Karpas-422 (cell line): ENCODE results near the gene STRN3. TPM values are rescaled to one million over a fixed set of nuclear protein-coding genes. Genes with fewer than 3 reads are reported as not detected.

ENCODE experiments used
- DNase-seq: peaks from one replicate; pipeline ENCODE4 v3.0.0-alpha.2; 2015
- H2AFZ ChIP-seq: fragments of 200-600 bp; sonication (generic); 2 replicates; pipeline ENCODE4 v1.6.1; 2014; ENCODE audit warnings: antibody characterized with exemption, low read length, mixed read lengths
- H3K27ac ChIP-seq: fragments of 200-600 bp; sonication (generic); 2 replicates; pipeline ENCODE4 v1.5.1; 2014; ENCODE audit warnings: mild to moderate bottlenecking, low read length, moderate library complexity
- H3K27me3 ChIP-seq: fragments of 200-600 bp; sonication (generic); 2 replicates; pipeline ENCODE4 v1.6.1; 2014; ENCODE audit warnings: low read length, mixed read lengths
- H3K36me3 ChIP-seq: fragments of 200-600 bp; sonication (generic); 2 replicates; pipeline ENCODE4 v1.6.1; 2014; ENCODE audit warnings: low read length, mixed read lengths; ENCODE audit not compliant: insufficient read depth
- H3K4me1 ChIP-seq: fragments of 200-600 bp; sonication (generic); 2 replicates; pipeline ENCODE4 v1.6.1; 2014; ENCODE audit warnings: mild to moderate bottlenecking, low read length, mixed read lengths
- H3K4me2 ChIP-seq: fragments of 200-600 bp; sonication (generic); 2 replicates; pipeline ENCODE4 v1.6.1; 2014; ENCODE audit warnings: low read length, low read depth, mild to moderate bottlenecking; ENCODE audit not compliant: poor library complexity, severe bottlenecking
- H3K4me3 ChIP-seq: fragments of 200-600 bp; sonication (generic); 2 replicates; pipeline ENCODE4 v1.5.1; 2014; ENCODE audit warnings: mild to moderate bottlenecking, antibody characterized with exemption, low read length, mixed read lengths
- H3K79me2 ChIP-seq: fragments of 200-600 bp; sonication (generic); 2 replicates; pipeline ENCODE4 v1.6.1; 2014; ENCODE audit warnings: mild to moderate bottlenecking, low read length, mixed read lengths
- H3K9ac ChIP-seq: fragments of 200-600 bp; sonication (generic); 2 replicates; pipeline ENCODE4 v1.6.0; 2014; ENCODE audit warnings: low read length
- H3K9me2 ChIP-seq: fragments of 200-600 bp; sonication (generic), shearing (Covaris generic); replicated peaks from 2 replicates; pipeline ENCODE4 v1.6.0; 2014; ENCODE audit warnings: mild to moderate bottlenecking, low read length, moderate library complexity; ENCODE audit not compliant: insufficient read depth
- H3K9me3 ChIP-seq: fragments of 300-700, 200-600 bp; sonication (generic); 2 replicates; pipeline ENCODE4 v1.6.1; 2014; ENCODE audit warnings: low read length, mixed read lengths
- H4K20me1 ChIP-seq: fragments of 200-600 bp; sonication (generic); 2 replicates; pipeline ENCODE4 v1.6.1; 2014; ENCODE audit warnings: mild to moderate bottlenecking, antibody characterized with exemption, low read length, low read depth; ENCODE audit not compliant: insufficient read depth
- total RNA-seq: library from RNA; depleted of rRNA; stranded (reverse); fragments of >200 nt; shearing (Covaris generic); gene quantifications from 2 replicates; pipeline ENCODE4 v1.2.3, GENCODE V29; 2014; ENCODE audit warnings: low replicate concordance

STRN3 gene
- total RNA-seq, 1 experiment from 2014 or later, result 59.0 TPM

DNA sequence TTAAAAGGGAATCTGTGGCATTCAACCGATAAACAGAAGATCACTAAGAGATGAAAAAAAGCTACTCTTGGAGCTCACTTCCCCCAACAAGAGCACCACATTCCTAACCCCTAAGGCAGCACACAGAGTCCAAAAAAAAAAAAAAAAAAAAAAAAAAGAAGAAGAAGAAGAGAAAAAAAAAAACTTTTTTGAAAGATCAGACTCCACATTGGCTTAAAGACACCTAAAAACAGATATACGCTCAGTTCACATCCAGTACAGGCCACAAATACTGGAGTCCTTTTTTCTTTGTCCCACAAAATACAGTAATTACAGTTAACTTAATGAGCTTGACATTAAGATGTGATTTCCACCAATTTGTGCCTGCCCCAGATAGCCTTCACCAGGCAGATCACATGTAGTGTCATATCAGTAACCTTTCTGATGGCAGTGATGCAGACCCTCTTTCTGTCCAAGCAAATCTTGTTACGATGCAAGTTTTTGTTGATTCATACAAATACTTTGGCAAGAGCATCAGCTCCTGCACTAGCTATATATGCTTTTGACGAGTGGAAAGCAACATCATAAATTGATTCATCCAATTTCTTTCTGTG is 131.2 kb downstream of the STRN3 start:
- no peak for DNase-seq
- no peak overlapping the region for H2AFZ ChIP-seq
- H3K9ac ChIP-seq, result no peak overlapping the region
- H3K4me1 ChIP-seq, result peaks cover 9% of the 10 kb centered on the region; the same call in 1 of the 2 replicates
- peaks cover 28% of the 10 kb centered on the region; the same call in 1 of the 2 replicates for H3K36me3 ChIP-seq
- no peak overlapping the region for H3K27ac ChIP-seq
- no peak overlapping the region for H3K4me2 ChIP-seq
- no peaks in the 10 kb centered on the region for H3K9me2 ChIP-seq
- H3K4me3 ChIP-seq, result no peak overlapping the region
- no peaks in the 10 kb centered on the region for H3K27me3 ChIP-seq
- no peaks in the 10 kb centered on the region for H3K9me3 ChIP-seq
- no peaks in the 10 kb centered on the region for H4K20me1 ChIP-seq
- H3K79me2 ChIP-seq, result peaks cover 22% of the 10 kb centered on the region

DNA sequence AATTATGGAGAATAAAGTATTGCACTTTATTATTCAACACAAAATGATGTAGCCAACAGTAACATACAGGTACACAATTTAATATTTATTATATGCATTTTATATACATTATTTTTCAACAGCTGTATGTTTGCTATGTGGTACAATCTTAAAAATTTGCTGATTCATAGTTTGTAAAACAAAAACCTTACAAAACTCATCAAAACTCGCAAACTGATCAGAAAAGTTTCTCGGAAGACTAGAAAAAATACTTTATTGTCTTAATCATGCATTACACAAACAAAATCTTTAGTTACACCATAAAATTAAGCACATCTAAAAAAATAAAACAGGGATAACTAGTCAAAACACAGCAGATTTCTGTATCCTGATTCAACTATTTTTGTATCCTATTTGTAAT is 132.4 kb downstream of the STRN3 start:
- no peak overlapping the region for H3K9ac ChIP-seq
- H3K4me3 ChIP-seq, result no peak overlapping the region
- no peaks in the 10 kb centered on the region for H3K9me3 ChIP-seq
- no peak overlapping the region for H3K4me2 ChIP-seq
- no peaks in the 10 kb centered on the region for H3K9me2 ChIP-seq
- H3K4me1 ChIP-seq, result peaks cover 4% of the 10 kb centered on the region; the same call in 1 of the 2 replicates
- H2AFZ ChIP-seq, result no peak overlapping the region
- H3K27me3 ChIP-seq, result no peaks in the 10 kb centered on the region
- no peak for DNase-seq
- H3K79me2 ChIP-seq, result peaks cover 14% of the 10 kb centered on the region
- H3K27ac ChIP-seq, result no peak overlapping the region
- H4K20me1 ChIP-seq, result no peaks in the 10 kb centered on the region
- H3K36me3 ChIP-seq, result peaks cover 37% of the 10 kb centered on the region; the same call in 1 of the 2 replicates

DNA sequence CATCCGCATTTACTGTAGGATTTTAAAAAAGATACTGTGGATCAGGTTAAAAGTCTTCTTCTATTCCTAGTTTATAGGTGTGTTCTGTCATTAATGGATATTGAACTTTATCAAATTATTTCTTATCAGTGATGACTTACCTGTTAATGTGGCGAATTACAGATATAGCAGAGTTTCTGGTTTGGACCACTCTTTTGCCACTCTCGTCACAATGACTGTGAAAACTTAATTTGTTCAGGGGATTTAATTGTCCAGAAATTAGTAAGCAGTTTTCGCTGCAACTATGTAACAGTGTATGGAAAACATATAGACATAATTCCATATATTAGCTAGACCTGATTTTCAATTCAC is 137.0 kb downstream of the STRN3 start:
- no peak overlapping the region for H3K9ac ChIP-seq
- H3K79me2 ChIP-seq, result no peaks in the 10 kb centered on the region
- H3K4me3 ChIP-seq, result no peak overlapping the region
- H3K27me3 ChIP-seq, result no peaks in the 10 kb centered on the region
- H4K20me1 ChIP-seq, result no peaks in the 10 kb centered on the region
- peaks cover 45% of the 10 kb centered on the region for H3K36me3 ChIP-seq
- DNase-seq, result no peak
- H3K4me1 ChIP-seq, result peaks cover 1% of the 10 kb centered on the region; the same call in 1 of the 2 replicates
- no peak overlapping the region for H2AFZ ChIP-seq
- no peak overlapping the region for H3K27ac ChIP-seq
- no peaks in the 10 kb centered on the region for H3K9me3 ChIP-seq
- no peak overlapping the region for H3K4me2 ChIP-seq
- H3K9me2 ChIP-seq, result no peaks in the 10 kb centered on the region

DNA sequence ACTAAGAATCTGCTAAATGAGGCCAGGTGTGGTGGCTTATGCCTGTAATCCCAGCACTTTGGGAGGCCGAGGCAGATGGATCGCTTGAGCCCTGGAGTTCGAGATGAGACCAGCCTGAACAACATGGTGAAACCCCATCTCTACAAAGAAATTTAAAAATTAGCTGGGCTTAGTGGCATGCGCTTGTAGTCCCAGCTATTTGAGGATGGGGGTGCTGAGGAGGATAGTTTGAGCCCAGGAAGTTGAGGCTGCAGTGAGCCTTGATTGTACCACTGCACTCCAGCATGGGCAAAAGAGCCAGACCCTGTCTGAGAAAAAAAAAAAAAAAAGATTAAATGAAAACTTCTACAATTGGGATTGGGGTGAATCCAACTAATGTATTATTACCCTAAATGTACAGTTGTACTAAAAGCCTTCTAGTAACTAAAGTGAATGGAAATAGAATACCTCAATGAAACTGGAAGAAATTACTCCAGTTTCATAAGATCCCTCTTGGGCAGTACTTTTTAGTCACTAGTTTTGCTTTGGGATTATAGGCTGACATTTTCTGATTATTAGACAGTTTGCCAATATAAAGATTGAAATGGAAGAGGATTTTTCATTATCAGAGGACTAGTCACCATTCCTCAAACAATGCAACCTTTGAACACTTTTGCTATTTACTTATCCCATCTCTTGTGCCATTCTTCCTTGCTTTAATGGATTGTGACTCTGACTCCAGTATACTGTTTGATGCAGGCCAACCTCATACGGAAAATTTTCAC is 137.5 kb downstream of the STRN3 start:
- Histone ChIP-seq H4K20me1 (no peaks in the 10 kb centered on the region), H3K9me3 (no peaks in the 10 kb centered on the region), H3K79me2 (no peaks in the 10 kb centered on the region), H3K4me3 (no peak overlapping the region), H2AFZ (no peak overlapping the region), H3K9me2 (no peaks in the 10 kb centered on the region), H3K4me2 (no peak overlapping the region), H3K27me3 (no peaks in the 10 kb centered on the region), H3K4me1 (no peaks in the 10 kb centered on the region), H3K36me3 (peaks cover 40% of the 10 kb centered on the region), H3K9ac (no peak overlapping the region), H3K27ac (no peak overlapping the region)
- DNase-seq, result no peak

DNA sequence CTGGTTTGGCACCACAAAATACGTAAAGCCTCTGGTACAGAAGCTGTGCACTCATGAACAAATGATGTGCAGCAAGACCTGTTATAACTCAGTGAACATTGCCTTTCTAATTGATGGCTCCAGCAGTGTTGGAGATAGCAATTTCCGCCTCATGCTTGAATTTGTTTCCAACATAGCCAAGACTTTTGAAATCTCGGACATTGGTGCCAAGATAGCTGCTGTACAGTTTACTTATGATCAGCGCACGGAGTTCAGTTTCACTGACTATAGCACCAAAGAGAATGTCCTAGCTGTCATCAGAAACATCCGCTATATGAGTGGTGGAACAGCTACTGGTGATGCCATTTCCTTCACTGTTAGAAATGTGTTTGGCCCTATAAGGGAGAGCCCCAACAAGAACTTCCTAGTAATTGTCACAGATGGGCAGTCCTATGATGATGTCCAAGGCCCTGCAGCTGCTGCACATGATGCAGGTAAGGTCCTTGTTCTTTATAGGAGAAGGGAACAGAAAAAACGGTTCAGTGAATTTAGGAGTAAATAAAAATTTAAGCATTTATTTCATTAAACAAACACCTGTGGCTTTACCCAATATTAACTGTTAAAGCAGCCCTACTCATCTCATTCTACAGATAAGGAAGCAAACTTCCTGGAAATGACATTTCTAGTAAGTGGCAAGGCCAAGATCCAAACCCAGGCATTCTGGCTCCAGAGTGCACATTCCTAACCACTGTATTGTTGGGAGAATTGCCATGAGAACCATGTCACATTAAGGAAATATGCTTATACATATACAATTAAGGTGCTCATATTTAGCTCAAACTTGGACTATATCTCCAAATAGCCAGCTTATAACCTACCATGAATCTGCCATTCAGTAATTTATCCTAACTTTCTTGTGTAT is 140.1 kb downstream of the STRN3 start:
- Histone ChIP-seq H3K36me3 (peaks cover 36% of the 10 kb centered on the region), H4K20me1 (no peaks in the 10 kb centered on the region), H2AFZ (no peak overlapping the region), H3K27me3 (no peaks in the 10 kb centered on the region), H3K4me1 (no peaks in the 10 kb centered on the region), H3K9me3 (no peaks in the 10 kb centered on the region), H3K27ac (no peak overlapping the region), H3K79me2 (no peaks in the 10 kb centered on the region), H3K9ac (no peak overlapping the region), H3K4me3 (no peak overlapping the region), H3K4me2 (no peak overlapping the region), H3K9me2 (no peaks in the 10 kb centered on the region)
- no peak for DNase-seq

DNA sequence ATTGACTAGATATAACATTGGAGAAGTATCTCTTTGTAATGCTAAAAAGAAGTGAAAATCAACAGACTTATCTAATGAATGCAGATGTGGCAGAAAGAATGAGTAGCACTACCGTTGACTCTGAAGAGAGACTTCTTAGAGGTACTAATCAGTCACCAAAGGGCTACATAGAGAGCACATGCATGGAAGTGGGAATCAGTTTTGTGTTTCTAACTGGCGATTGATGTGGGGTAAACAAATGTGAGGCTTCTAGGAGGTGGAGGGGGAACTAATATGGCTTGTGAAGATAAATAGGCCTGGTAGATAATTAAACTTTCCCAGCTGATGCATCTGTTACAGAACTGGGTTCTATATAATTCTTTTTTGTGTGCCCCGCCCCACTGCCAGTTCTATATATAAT is 141.3 kb downstream of the STRN3 start:
- Histone ChIP-seq H3K27ac (no peak overlapping the region), H3K27me3 (no peaks in the 10 kb centered on the region), H3K79me2 (no peaks in the 10 kb centered on the region), H2AFZ (no peak overlapping the region), H3K4me3 (no peak overlapping the region), H4K20me1 (no peaks in the 10 kb centered on the region), H3K9me2 (no peaks in the 10 kb centered on the region), H3K36me3 (peaks cover 34% of the 10 kb centered on the region), H3K9me3 (no peaks in the 10 kb centered on the region), H3K4me2 (no peak overlapping the region), H3K9ac (no peak overlapping the region), H3K4me1 (no peaks in the 10 kb centered on the region)
- no peak for DNase-seq

DNA sequence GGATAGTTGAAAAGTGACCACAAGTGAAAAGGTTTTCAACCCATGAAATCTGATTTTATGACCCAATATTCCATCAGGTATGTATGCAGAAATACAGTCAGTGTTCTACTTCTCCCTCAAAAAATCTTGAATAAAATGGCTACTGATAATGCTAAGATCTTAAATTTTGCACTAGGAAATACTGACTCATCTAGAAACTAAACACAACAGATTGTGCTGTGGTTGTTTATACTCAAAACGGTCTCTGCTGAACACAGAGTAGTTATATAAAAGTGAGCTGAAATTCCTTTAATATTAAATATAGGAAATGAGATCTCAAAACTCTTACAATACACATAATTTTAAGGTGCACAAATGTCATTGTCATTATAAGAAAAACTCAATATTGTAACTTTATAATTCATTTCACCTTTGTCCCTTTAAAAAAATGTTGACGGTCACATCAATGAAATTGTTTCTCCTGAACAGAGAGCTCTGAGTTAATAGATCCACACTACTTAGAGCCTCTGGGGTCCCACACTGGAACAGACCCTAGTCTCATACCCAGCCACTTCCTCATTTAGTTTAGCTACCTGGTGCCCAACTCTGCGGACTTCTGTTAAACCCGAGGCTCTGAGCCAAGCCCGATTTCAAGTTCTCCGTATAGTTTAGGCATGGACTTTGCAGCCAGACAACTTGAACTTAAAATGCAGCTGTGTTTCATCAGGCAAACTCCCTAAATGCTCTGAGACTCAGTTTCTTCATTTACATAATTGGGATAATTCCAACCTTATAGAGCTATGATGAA is 142.5 kb downstream of the STRN3 start:
- no peak overlapping the region for H3K4me3 ChIP-seq
- DNase-seq, result no peak
- no peak overlapping the region for H3K27ac ChIP-seq
- H3K4me1 ChIP-seq, result no peaks in the 10 kb centered on the region
- no peak overlapping the region for H2AFZ ChIP-seq
- H3K9me3 ChIP-seq, result no peaks in the 10 kb centered on the region
- H3K9me2 ChIP-seq, result no peaks in the 10 kb centered on the region
- H4K20me1 ChIP-seq, result no peaks in the 10 kb centered on the region
- H3K4me2 ChIP-seq, result no peak overlapping the region
- H3K9ac ChIP-seq, result no peak overlapping the region
- H3K27me3 ChIP-seq, result no peaks in the 10 kb centered on the region
- no peaks in the 10 kb centered on the region for H3K79me2 ChIP-seq
- H3K36me3 ChIP-seq, result peaks cover 25% of the 10 kb centered on the region
